SK-N-SH treated with all-trans-retinoic acid at 6 μM for 48 hours (cell line): ENCODE results near the gene RAB7B.

Source experiments
- ARNTL ChIP-seq: fragments of 450-650 bp; formaldehyde crosslinking; IDR thresholded peaks from 2 replicates; pipeline ENCODE4 v1.5.0; 2020; ENCODE audit warnings: low read depth, mild to moderate bottlenecking, moderate library complexity, borderline replicate concordance
- BACH2 ChIP-seq: fragments of 250-450 bp; sonication (Bioruptor Pico); IDR thresholded peaks from 2 replicates; pipeline ENCODE4 v1.9.0; 2021; ENCODE audit warnings: mild to moderate bottlenecking, borderline replicate concordance
- CSDC2 ChIP-seq: fragments of 250-450 bp; sonication (Bioruptor Pico); IDR thresholded peaks from 2 replicates; pipeline ENCODE4 v1.5.0; 2020; ENCODE audit warnings: mild to moderate bottlenecking, moderate library complexity
- ISL1 ChIP-seq: fragments of 250-450 bp; sonication (Bioruptor Pico); IDR thresholded peaks from 2 replicates; pipeline ENCODE4 v2.1.2; 2022; ENCODE audit warnings: mild to moderate bottlenecking, moderate library complexity
- OSR1 ChIP-seq: fragments of 250-450 bp; sonication (Bioruptor Pico); IDR thresholded peaks from 2 replicates; pipeline ENCODE4 v1.8.0; 2022; ENCODE audit warnings: moderate library complexity, mild to moderate bottlenecking, inconsistent platforms
- RARB ChIP-seq: fragments of 250-450 bp; sonication (Bioruptor Pico); IDR thresholded peaks from 2 replicates; pipeline ENCODE4 v1.8.0; 2021; ENCODE audit warnings: mild to moderate bottlenecking, moderate library complexity
- TCF4 ChIP-seq: fragments of 250-450 bp; sonication (Bioruptor Pico); IDR thresholded peaks from 2 replicates; pipeline ENCODE4 v1.8.0; 2021; ENCODE audit warnings: mild to moderate bottlenecking, moderate library complexity, borderline replicate concordance
- ZFP3 ChIP-seq: fragments of 250-450 bp; sonication (Bioruptor Pico); IDR thresholded peaks from 2 replicates; pipeline ENCODE4 v1.5.0; 2020; ENCODE audit warnings: mild to moderate bottlenecking, moderate library complexity
- ZFP30 ChIP-seq: fragments of 450-650 bp; formaldehyde crosslinking; IDR thresholded peaks from 2 replicates; pipeline ENCODE4 v1.5.0; 2022; ENCODE audit warnings: mild to moderate bottlenecking, moderate library complexity
- ZNF565 ChIP-seq: fragments of 450-650 bp; formaldehyde crosslinking; conservative IDR thresholded peaks from 2 replicates; pipeline ENCODE4 v1.5.0; 2020; ENCODE audit warnings: low read depth, mild to moderate bottlenecking, moderate library complexity
- ZNF8 ChIP-seq: fragments of 450-650 bp; formaldehyde crosslinking; IDR thresholded peaks from 2 replicates; pipeline ENCODE4 v1.5.0; 2020; ENCODE audit warnings: mild to moderate bottlenecking, moderate library complexity
- TF ChIP-seq, protein P1 (sequence below): fragments of 250-450 bp; sonication (Bioruptor Pico); IDR thresholded peaks from 2 replicates; pipeline ENCODE4 v1.8.0; 2020; ENCODE audit warnings: mild to moderate bottlenecking, moderate library complexity, borderline replicate concordance
- TF ChIP-seq, protein P2 (sequence below): fragments of 250-450 bp; sonication (Bioruptor Pico); IDR thresholded peaks from 2 replicates; pipeline ENCODE4 v1.5.1; 2020; ENCODE audit warnings: low read depth, mild to moderate bottlenecking, moderate library complexity

DNA sequence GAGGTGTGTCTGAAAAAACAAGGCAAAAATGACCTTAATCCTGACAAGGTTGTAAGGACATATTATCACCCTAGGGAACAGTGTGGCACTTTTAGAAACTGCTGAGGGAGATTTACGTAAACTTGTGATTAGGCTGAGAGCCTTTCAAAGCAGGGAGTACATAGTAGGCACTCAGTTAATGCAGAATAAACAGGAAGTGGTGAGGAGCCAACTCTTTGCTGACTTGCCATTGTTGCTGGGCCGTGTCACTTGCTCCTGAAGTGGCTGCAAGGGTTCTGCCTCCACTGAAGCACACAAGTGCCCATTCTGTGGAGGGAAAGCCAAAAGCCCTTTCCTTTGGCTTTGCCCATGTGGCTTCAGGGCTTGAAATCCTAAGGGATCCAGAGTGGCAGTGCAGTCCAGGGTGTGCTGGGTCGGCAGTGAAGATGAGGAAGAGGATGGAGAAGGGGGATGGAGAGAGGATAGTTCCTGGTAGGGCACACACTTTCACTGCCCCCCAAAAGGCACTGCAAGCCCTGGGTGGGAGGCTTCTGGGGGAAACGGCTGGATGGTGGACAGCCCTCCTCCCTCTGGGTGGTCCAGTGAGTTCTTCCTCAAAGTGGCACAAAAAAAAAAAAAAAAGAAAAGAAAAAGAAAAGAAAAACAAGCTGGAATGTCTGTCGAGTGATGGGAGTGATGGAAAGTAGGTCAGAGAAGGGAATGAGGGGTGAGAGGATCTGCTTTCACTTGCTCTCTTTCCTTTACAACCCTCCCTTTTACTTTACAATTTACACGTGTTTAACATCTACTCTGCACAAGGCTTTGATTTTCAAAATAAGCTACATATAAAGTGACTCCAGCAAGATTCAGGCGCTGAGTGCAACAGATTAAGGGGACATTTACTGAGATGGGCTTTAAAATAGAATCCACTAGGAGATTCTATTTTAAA is 36.1 kb upstream of the RAB7B start:
- TF ChIP-seq ZFP30 (CRISPR knock-in tag): no peak
- no peak for TF ChIP-seq ZFP3 (CRISPR knock-in tag)
- TF ChIP-seq ISL1 (CRISPR knock-in tag): no peak
- TF ChIP-seq CSDC2: no peak
- no peak for TF ChIP-seq OSR1 (CRISPR knock-in tag)
- TF ChIP-seq, protein P1, sequence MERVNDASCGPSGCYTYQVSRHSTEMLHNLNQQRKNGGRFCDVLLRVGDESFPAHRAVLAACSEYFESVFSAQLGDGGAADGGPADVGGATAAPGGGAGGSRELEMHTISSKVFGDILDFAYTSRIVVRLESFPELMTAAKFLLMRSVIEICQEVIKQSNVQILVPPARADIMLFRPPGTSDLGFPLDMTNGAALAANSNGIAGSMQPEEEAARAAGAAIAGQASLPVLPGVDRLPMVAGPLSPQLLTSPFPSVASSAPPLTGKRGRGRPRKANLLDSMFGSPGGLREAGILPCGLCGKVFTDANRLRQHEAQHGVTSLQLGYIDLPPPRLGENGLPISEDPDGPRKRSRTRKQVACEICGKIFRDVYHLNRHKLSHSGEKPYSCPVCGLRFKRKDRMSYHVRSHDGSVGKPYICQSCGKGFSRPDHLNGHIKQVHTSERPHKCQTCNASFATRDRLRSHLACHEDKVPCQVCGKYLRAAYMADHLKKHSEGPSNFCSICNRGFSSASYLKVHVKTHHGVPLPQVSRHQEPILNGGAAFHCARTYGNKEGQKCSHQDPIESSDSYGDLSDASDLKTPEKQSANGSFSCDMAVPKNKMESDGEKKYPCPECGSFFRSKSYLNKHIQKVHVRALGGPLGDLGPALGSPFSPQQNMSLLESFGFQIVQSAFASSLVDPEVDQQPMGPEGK (CRISPR knock-in tag): no peak
- TF ChIP-seq ARNTL (CRISPR knock-in tag): no peak
- TF ChIP-seq RARB (CRISPR knock-in tag): no peak
- TF ChIP-seq, protein P2, sequence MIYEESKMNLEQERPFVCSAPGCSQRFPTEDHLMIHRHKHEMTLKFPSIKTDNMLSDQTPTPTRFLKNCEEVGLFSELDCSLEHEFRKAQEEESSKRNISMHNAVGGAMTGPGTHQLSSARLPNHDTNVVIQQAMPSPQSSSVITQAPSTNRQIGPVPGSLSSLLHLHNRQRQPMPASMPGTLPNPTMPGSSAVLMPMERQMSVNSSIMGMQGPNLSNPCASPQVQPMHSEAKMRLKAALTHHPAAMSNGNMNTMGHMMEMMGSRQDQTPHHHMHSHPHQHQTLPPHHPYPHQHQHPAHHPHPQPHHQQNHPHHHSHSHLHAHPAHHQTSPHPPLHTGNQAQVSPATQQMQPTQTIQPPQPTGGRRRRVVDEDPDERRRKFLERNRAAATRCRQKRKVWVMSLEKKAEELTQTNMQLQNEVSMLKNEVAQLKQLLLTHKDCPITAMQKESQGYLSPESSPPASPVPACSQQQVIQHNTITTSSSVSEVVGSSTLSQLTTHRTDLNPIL (CRISPR knock-in tag): no peak
- no peak for TF ChIP-seq ZNF565 (CRISPR knock-in tag)
- TF ChIP-seq ZNF8 (CRISPR knock-in tag): no peak
- TF ChIP-seq TCF4 (CRISPR knock-in tag): no peak
- TF ChIP-seq BACH2 (CRISPR knock-in tag): no peak
